ENCODE measurements around the gene TAF13.
"Not testable (repeated sequence)": the region's sequence is repeated elsewhere in the genome, so short reads cannot be mapped to it uniquely, and the experiment has no call there.

Gene TAF13

DNA sequence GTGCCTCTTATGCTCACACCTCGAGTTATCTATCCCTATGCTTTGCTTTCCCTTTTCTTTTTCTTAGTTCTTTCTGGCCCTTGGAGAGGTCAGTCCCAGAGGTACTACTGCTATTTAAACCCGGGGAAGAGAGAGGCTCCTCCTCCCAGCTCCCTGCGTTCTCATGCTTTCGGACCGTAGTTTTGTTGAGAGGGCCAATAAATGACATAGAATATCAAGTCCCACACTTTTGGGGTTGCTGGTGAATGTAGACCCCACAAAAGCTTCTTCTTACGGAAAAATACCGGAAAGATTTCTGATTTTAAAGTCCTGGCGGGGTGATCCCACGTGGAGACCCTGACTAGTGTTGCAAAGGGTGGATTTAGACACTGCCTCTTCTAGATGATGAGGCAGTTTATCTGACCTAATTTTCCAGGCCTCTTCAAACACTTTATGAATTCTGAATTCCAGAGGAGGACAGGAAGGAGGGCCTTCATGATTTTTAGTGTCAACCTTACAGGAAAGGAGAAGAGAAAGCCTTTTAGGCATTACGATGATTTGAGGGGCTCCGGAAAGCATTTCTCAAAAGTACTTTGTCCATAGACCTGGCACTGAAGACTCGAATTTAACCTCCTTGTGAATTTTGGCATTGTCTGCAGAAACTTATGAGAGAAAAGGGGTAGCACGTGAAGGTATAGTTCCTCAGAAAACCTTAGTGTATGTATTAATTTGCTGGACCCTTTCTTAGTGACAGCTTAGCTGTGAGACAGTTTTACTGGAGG is 15.5 kb upstream of the TAF13 start:
- DNase-seq = no peak

DNA sequence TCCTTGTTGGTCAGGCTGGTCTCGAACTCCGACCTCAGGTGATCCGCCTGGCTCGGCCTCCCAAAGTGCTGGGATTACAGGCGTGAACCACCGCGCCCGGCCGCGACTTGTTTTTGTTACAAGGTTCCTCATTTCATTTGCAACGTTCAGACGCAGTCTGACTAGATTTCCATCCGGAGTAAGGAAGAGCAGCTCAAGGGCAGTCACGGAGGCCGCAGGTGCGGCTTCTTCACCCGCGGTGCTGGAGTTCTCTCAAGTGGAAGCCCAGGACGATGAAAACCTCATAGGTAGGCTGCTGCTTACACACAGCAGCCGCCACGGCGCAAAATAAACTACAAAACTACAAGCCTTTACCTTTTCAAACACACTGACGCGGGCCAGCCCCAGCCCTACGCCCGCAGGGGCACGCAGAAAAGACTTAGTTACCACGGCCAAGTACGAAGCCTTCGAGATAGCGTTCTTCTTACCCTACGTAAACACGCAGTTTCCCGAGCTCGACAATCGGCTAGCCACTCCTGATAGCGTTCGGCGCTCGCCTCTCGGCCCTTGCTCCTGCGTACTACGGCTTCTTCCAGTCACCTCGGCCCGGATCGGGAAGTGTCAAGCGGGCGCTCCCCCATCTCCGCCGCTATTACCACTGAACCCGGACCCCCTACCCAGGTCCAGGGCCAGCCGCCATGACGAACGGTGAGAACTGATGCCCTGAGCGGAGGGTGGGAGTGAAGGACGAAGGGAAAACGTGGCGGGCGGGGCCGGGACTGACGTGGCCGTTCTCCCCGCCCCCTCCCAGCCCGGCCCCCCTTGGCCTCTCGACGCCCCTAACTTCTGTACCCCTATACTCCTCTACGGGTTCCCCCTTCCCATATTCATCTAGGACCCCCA is 14.6 kb upstream of the TAF13 start, which contains the start of gene TMEM167B:
Gene TMEM167B, plus strand, starts transcription at position 569 of the 882 bp plus-strand sequence. Its CDS starts 109 bp downstream, at position 678.
- peak; percentile 96 for DNase-seq

DNA sequence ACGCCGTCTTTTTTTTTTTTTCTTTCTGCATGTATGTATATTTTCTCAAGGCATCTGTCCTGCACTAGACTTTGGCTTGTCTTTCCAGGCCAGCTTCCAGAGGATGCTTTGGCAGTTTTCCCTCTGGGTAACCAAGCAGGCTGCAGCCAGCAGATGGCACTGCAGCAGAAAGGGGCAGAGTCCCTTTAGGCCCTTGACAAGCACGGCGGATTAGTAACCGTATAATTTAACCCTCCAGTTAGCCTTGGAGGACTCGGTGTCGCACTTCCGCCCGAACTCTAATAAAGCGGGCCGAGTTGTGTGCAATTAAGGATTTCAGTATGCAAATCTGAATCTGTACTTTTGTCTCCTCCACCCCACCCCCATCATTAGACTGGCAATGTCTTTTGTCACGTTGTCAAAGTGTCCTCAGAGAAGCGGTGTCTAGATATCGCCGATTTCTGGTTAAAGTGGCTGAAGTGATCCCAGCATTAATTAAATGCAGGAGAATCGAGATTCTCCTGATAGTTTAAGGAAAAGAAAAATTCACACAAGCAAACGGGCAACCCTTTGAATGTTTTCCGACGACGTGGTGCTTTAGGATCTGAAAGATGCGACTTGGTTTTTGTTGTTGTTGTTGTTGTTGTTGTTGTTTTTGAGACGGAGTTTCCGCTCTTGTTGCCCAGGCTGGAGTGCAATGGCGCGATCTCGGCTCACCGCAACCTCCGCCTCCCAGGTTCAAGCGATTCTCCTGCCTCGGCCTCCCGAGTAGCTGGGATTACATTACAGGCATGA is 13.6 kb upstream of the TAF13 start:
- DNase-seq = peak; percentile 71

DNA sequence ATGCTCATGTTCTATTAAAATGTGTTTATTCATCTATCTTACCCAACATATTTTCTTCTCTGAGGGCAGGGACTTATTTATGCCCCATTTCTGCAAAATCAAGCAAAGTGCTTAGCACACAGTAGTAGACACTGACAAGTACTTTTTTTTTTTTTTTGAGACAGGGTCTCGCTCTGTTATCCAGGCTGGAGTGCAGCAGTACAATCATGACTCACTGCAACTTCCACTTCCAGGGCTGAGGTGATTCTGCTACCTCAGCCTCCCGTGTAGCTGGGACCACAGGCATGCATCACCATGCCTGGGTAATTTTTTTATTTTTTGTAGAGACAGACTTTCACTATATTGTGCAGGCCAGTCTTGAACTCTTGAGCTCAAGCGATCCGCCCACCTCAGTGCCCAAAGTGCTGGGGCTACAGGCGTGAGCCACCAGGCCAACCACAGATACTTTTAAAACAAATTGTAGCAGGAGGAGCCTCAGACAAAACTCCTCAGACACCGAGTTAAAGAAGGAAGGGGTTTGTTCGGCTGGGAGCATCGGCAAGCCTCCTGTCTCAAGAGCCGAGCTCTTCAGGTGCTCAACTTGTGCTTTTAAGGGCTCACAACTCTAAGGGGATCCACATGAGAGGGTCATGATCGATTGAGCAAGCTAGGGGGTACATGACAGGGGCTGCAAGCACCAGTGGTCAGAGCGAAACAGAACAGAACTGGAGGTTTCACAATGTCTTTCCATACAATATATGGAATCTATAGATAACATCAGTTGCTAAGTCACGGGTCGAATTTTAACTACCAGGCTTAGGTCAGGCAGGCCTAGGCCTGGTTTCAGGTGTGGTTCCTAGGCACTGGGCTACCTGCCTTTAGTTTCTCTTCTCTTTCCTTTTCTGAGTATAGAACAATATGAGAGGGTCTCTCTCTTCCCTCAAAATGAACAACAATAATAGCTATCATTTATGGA is 9.0 kb upstream of the TAF13 start:
- DNase-seq = no peak

DNA sequence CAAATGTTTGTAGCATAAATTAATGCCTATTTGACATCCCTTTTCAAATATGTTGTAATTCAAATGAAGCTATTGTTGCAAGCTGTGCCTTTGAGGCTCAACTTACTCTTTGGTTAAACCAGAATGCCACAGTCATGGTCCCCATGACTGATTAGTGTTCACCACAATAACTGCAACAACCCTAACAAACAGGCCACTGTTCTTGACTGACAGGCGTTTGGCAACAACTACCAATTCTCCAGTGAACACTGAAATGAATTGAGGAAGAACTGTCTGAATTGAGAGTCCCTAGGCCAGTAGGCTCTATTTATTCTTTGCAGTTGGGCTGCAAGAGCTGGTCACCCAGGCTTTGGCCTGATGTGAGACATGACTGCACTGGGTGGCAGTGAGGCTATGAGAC is 8.1 kb upstream of the TAF13 start:
- DNase-seq = no peak

DNA sequence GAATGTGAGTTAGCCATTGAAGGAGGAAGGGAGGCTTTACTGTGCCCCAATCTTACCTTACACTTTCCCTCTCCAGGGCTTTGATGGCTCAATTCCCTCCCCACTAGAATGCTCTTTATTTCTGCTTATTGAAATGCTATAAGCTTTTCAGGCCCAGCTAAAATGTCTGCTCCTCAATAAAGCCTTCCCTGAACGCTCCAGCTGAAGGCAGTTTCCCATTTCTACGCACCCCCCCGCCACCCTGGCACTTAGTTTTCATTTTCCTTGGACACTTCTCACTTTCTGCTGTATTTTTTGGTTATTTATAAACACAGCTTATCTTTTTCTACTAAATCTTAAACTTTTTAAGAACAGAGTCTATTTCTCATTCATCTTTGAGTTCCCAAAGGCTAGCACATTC is 7.7 kb upstream of the TAF13 start:
- DNase-seq = no peak

DNA sequence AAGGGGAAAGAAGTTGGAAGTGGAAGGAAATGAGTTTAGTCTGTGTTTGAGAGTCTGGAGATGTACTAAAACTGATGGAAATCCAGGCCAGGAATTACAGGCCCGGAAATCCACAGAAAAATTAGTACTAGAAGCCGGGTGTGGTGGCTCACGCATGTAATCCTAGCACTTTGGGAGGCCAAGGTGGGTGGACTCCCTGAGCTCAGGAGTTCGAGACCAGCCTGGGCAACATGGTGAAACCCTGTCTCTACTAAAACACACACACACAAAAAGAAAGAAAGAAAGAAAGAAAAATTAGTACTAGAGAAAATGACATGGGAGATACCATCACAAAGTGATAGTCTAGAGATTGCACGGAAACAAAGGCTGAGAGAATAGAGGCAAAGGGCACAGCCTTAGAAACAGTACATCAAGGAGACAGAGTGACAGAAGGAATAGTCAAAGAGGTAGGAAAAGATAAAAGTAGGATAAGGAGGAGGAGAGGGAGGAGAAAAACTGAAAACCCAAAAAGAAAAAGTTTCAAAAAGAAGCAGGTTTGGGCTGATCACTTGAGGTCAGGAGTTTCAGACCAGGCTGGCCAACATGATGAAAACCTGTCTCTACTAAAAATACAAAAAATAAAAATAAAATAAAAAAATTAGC is 4.8 kb upstream of the TAF13 start:
- no peak for DNase-seq

DNA sequence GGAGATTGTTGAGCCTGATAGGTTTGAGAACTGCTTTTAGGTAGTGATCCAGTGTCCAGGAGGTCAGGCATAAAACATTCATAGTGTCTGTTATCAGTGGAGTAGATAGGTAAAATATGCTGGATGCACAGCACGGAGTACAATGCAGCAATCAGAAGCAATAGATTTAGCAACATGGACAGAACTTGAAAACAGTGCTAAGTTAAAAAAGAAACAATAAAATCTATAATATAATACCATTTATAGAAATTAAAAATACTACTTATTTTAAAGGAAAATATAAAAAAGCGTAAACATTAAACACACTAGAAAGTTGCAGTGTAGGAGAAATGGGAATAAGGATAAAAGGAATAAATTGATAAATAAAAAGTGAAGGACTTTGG is 3.4 kb upstream of the TAF13 start:
- DNase-seq = no peak

DNA sequence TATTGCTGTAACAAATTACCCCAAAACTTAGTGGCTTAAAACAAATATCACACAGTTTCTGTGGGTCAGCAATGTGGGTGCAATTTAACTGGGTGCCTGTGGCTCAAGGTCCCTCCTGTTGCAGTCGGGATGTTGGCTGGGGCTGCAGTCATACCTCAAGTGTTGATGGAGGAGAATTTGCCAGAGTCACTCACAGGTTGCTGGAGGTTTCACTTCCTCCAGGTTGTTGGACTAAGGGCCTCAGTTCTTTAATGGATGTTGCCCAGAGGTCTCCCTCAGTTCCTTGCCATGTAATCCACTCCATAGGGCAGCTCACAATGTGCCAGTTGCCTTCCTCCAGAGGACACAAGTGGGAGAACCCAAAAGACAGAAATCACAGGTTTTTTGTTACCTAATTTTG is 2.5 kb upstream of the TAF13 start:
- DNase-seq = no peak

DNA sequence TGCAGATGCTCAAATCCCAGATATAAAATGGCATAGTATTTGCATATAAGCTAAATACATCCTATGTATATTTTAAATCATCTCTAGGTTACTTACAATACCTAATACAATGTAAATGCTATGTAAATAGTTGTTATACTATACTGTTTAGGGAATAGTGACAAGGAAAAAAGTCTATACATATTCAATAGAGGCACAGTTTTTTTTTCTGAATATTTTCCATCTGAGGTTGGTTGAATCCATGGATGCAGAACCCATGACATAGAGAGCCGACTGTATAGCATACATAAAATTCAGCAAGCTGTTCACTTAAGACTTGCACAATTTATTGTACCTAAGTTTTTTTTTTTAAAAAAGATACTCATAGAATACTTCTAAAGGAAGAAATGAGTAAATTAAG is 6.5 kb downstream of the TAF13 start:
- DNase-seq = no peak

DNA sequence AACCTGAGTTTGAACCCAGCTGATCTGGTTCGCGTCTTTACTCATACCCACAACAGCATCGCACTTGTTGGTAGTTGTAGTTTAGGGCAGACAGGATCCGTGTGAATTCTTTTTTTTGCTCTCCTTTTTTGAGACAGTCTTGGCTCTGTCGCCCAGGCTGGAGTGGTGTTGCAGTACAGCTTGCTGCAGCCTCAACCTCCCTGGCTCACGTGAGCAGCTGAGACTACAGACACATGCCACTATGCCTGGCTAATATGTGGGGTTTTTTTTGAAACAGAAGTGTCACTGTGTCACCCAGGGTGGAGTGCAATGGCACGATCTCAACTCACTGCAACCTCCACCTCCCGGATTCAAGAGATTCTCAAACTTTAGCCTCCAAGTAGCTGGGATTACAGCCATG is 7.9 kb downstream of the TAF13 start:
- no peak for DNase-seq

DNA sequence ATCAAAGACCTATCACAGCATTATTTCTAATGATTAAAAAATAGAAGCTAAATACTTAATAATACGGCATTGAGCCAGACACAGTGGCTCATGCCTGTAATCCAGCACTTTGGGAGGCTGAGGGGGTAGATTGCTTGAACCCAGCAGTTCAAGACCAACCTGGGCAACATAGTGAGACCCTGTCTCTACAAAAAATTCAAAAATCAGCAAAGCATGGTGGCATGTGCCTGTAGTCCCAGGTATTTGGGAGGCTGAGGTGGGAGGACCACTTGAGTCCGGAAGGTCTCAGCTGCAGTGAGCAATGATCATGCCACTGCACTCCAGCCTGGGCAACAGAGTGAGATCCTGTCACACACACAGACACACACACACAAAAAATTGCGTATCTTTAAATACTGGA is 10.7 kb downstream of the TAF13 start:
- no peak for DNase-seq

DNA sequence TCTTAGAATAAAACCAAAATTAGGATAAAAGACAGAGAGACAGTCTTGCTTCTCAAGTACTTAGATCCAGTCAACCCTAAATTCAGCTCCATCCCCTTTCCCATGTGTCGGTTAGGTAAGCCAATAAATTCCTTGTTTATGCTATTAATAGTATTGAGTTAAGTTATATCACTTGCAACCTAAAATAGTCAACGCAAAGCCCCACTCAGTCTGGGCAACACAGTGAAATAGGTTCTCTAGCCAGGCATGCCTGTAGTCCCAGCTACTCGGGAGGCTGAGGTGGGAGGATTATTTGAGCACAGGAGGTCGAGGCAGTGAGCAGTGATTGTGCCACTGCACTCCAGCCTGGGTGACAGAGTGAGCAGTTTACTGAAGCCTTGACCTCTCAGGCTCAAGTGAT is 14.6 kb downstream of the TAF13 start:
- no peak for DNase-seq

DNA sequence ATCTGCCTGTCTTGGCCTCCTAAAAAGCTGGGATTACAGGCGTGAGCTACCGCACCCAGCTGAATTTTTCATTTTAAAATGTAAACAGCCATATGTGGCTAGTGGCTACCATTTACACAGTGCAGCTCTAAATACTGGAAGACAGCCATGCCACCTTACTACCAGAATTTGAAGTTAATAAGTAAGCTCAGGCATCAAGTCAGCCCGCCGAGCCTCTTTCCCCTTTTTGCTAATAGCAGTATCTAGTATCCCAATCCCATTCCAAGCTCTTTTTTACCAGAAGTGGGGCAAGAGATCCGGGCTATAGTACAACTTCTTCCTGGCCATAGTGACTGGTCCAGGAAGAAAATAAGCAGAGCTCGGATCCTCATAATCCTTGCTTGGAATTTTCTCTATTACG is 15.1 kb downstream of the TAF13 start:
- DNase-seq = no peak

DNA sequence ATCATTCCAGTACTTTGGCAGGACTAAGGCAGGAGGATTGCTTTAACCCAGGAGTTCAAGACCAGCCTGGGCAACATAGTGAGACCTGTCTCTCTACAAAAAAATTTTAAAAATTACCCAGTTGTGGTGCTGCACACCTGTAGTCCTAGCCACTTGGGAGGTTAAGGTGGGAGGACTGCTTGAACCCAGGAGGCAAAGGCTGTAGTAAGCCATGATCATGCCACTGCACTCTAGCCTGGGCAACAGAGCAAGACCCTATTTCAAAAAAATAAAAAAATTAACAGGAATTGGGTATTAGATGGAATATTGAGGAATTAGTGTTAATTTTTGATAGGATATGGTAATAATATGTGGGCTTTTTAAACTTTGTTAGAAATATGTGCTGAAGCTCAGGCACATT is 16.8 kb downstream of the TAF13 start:
- no peak for DNase-seq

DNA sequence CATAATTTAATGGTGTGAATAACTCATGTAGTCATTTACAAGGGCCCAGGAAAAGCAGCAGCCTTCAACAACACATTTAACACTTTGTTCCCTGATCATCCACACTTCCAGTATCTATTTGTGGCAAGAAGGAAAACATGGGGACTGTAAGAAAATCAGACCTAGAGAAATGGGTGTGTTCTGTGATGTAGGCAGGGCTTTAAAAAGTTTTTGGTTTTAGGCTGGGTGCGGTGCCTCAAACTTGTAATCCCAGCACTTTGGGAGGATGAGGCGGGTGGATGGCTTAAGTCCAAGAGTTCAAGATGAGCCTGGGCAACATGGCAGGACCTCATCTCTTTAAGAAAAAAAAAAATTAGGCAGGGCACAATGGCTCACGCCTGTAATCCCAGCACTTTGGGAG is 19.7 kb downstream of the TAF13 start:
- no peak for DNase-seq

DNA sequence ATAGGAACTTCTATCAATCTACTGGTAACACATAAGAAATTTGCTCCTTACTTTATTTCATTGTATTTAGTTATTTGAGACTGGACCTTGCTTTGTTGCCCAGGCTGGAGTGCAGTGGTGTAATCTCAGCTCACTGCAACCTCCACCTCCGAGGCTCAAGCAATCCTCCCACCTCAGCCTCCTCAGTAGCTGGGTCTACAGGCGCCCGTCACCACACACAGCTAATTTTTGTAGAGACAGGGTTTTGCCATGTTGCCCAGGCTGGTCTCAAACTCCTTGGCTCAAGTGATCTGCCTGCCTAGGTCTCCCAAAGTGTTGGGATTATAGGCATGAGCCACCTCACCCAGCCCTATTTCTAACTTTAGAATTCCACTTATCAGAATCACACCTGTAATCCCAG is 23.7 kb downstream of the TAF13 start:
- DNase-seq = not testable (repeated sequence)

DNA sequence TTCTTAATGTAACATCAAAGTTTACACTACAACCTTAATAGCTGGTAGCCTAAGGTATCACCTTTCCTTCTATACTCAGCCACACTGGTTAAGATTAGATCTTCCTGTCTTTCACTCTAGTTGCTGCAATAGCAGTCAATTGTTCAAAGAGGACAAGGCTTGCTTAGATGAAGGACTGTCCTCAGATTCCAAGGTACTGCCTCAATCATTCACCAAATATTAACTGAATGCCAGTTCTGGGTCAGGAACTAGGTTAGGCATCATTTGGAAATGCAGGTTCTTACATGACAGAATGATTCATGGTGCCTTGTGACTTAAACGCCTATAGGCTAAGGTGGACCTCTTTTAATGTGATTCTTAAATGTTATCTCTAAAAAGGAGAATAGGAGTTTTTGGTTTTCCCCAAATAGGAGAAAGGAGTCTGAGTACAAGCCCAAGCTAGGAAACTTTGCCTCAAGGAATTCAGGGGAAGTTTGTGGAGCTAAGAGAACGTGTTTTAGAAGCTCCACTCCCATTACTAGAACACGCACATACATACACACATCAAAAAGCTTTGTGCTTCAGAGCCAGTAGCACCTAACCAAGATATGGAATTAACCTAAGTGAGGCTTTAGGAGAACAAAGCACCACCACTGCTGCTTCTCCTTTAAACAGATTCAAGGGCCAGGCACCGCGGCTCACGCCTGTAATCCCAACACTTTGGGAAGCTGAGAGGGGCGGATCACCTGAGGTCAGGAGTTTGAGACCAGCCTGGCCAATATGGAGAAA is 25.4 kb downstream of the TAF13 start:
- DNase-seq = no peak

DNA sequence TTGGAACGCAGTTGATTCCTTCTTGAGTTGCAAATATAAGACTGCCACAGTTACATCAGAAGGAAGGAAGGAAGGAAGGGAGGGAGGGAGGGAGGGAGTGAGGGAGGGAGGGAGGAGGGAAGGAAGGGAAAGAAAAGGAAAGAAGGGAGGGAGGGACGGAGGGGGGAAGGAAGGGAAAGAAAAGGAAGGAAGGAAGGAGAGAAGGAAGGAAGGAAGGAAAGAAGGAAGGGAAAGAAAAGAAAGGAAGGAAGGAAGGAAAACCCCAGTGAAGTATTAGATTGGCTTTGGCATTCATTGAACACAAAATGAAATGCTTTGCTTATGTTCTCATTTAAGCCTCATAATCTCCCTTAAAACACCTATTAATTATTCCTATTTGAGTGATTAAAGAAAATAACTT is 27.5 kb downstream of the TAF13 start:
- no peak for DNase-seq

DNA sequence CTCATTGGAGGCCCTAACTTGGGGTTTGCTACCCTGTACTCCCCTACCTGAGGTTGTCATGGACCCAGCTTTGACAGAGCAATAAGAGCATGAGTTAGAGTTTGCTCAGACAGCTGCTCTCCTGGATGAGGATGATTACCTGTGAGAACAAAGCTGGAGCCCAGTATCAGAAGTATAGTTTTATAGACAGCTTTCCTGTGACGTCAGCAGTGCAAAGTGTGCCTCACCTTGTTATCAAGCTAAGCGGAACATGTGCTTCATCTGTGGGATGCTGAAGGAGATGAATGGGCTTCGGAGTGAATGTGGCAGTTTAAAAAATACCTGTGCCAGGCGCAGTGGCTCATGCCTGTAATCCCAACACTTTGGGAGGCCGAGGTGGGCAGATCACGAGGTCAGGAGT is 28.5 kb downstream of the TAF13 start:
- DNase-seq = no peak

DNA sequence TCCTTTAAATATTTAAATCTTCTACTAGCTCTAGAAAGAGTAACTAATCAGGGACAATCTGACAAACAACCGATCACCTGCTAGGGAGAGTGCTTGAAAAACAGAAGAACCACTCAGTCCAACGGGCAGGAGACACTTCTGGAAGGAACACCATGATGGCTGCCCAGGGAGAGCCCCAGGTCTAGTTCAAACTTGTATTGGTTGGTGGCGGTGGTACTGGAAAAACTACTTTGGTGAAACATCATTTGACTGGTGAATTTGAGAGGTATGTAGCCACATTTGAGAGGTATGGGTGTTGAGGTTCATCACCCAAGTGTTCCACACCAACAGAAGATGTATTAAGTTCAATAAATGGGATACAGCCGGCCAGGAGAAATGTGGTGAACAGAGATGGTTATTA is 29.1 kb downstream of the TAF13 start:
- DNase-seq = no peak

Data from activated effector memory CD4-positive, alpha-beta T cell treated with anti-CD3 and anti-CD28 coated beads, Interleukin-2, amount 50 U/mL, for 16 hours (primary cell).